ENCODE measurements around the gene GLIS1.

DNA sequence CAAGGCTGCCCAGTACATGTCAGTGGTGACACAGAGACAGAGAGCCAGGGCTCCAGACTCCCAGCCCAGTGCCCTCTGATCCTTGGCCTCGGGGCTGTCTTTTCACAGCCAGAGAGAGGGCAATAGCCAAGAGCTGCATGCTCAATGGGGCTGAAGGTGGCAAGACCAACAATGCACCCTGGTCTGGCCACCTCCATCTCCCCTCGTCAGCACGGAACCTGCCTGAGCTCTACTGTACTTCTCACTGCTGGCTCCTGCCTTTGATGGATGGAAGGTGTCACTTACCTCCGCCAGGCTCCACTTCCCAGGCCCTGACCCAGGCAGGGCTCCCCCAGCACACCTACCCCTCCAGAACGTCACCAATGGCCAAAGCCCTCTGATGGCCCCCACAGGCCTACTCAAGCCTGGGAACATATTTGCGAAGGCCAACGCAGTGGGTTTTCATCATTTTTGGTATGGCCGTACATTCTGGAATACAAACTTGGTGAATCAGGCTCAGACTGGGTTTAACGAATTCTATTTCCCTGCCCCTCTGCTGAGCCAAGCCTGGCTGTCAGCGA lies 191.7 kb downstream of the GLIS1 start:
- TF ChIP-seq, protein P1, sequence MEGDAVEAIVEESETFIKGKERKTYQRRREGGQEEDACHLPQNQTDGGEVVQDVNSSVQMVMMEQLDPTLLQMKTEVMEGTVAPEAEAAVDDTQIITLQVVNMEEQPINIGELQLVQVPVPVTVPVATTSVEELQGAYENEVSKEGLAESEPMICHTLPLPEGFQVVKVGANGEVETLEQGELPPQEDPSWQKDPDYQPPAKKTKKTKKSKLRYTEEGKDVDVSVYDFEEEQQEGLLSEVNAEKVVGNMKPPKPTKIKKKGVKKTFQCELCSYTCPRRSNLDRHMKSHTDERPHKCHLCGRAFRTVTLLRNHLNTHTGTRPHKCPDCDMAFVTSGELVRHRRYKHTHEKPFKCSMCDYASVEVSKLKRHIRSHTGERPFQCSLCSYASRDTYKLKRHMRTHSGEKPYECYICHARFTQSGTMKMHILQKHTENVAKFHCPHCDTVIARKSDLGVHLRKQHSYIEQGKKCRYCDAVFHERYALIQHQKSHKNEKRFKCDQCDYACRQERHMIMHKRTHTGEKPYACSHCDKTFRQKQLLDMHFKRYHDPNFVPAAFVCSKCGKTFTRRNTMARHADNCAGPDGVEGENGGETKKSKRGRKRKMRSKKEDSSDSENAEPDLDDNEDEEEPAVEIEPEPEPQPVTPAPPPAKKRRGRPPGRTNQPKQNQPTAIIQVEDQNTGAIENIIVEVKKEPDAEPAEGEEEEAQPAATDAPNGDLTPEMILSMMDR (IDR thresholded peaks at IDR 0.05; ENCODE audit: poor library complexity) = no peak
- TF ChIP-seq EZH2 (IDR thresholded peaks at IDR 0.05; ENCODE audit: borderline replicate concordance) = no peak
